ENCODE measurements around the gene TRPV2. TPM values are rescaled to one million over a fixed set of nuclear protein-coding genes. Genes with fewer than 3 reads are reported as not detected.

The TRPV2 gene
- total RNA-seq, 1 donor from 2014 or later, result 14.5 TPM

DNA sequence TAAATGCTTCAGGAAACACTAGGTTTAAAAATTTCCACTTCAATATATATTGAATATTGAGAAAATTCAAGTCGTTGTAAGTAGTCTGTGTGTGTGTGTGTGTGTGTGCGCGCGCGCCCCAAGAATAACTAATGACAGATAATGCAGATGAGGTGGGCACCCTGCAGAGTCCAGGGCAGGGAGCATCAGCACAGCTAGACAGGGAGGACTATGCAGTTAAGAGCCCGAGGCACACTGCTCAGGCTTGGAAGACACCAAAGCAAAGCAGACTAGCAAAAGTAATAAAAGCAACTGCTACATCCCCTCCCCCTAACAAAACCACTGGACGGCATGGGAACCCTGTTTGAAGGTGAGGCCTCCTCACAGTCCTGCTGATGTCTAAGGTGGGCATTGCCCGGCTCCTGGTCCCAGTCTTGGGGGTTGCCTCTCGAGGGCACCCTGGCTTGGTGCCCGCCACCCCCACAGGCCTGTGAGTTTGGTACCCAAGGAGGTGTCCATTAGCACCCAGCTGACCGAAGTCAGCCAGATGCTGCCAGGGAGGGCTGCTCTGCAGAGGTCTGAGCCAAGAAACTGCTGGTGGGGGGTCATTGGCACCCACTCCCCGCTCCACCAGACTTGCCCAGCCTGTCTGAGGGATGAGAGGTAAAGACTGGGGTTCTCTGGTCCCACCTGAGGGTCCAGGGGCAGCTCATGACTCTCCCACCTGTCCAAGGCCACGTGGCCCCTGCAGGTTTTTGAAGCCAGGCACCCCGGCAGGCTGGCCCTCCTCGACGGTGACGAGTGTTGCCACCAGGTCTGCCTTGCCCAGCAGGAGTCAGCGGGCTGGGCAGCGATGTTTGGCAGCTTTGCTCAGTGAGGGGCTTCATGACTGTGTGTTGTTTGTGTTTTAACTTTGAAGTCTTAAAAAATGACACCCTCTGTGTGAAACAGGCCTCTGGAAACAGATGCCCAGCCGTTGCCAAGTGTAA lies 58.0 kb downstream of the TRPV2 start:
- no peak for DNase-seq (ENCODE audit: low read depth)

DNA sequence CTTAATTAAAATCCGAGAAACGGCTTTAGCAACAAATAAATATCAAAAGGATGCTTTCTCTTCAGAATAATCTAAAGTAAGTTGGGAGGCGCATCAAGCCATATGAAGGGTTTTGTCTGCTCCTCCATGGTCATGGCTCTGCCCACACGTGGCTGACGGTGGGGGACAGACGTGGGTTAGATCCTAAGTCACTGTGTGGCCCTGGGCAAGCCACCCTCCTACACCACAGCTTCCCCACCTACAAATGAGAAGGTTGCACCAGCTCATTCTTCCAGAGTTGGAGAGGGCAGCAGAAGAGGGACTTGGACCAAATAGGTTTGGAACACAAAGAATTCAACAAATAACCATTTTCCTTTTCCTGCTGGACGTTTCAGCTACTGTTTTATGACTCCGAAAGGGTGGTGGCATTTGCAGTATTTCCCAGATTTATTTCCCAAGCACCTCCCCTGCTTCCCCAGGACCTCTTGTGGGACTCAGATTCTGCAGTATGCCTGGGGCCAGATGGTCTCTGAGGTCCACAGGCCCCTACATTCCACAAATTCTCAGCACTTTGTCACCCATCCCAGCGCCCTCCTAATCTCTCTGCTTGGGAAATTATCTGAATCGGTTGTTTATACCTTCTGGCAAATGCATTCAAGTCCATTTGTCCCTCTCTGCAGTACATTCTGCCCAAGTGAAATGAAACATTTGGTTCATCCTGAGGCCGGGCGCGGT lies 58.8 kb downstream of the TRPV2 start:
- no peak for DNase-seq (ENCODE audit: low read depth)

DNA sequence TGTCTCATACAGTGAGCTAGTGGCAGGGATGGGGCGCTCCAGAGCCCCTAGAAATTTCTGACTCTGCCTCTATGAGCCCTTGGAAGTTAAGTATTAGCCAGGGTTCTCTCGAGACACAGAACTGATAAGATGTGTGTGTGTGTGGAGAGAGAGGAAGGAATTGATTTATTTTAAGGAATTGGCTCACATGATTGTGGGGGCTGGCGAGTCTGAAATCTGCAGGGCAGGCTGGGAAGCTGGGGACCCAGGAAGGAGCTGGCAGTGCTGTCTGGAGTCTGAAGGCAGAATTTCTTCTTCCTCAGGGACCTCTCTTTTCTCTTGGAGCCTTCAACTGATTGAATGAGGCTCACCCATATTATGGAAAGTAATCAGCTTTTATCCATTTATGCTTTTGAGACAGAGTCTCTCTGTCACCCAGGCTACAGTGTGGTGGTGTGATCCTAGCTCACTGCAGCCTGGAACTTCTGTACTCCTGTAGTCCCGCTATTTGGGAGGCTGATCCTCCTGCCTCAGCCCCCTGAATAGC lies 59.9 kb downstream of the TRPV2 start:
- DNase-seq (ENCODE audit: low read depth), result no peak

DNA sequence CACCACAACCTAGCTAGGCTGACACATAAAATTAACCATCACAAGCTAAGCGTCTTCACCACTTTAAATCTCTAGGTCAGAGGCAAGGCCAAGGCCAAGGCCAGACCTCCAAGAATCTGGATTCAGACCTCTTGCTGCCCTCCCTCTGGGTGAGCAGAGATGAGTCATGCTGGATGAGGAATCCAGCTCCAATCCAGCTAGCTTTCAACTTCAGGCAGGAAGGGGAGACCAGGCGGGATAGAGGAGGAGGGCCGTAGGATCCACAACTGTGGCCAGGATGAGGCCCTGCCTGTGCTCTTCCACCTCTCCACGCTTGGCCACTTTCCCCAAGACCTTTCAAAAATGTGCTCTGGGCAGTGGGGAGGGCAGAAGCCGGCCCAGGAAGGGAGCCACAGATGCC lies 61.9 kb downstream of the TRPV2 start:
- peak; percentile 87 for DNase-seq (ENCODE audit: low read depth)

DNA sequence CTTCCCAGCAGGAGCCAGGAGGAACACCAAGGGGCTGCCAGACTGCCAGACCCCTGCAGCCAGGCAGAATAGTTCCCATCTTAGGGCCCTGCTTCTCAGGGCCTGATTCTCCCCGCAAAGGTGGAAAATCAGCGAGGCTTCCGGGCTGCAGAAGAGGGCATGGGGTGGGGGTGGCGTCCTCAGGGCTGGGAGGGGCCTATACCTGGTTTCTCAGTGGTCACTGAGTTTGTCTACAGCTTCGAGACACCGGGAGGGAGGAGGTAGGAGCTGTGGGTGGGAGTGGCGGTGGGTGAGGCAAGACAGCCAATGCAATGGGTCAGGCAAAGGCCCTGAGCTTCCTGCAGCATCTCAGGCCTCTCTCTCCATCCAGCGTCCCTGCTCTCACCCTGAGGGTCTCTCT lies 62.3 kb downstream of the TRPV2 start:
- DNase-seq (ENCODE audit: low read depth), result no peak

DNA sequence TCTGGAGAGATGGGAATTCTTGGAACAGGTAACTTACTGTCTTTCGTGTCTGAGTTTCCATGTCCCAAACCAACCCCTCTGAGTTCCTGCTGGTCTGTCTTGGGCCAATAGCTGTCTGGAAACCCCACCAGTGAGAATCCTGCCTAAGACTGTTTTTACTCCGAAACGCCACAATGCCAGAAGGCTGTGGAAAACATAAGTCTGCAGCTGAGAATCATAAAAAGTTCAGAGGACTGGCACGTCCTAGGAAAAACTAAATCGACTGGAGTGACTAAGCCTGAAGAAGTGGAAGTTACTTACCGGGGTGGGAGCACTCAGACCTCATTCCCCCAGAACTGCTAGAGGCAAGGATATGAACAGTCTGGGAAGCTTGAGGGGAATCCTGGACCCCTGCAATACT lies 63.3 kb downstream of the TRPV2 start:
- DNase-seq (ENCODE audit: low read depth), result no peak

DNA sequence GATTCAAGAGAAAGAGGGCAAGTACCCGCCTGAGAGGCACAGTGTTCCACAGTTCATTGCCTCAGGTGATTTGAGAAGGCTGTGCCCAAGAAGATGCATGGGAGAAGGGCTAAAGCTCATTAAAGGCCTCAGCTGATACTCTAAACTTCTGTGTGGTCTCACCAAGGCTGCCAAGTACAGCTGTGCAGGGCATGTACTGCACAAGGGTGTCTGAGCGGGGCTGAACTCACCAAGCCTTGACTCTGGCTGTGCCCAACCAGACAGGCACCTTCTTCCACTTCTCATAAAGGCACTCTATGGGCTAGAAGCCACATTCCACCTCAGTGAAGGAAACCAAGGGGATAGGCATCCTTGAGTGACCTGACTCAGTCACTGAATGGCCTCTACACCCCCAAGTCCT lies 63.9 kb downstream of the TRPV2 start:
- no peak for DNase-seq (ENCODE audit: low read depth)

DNA sequence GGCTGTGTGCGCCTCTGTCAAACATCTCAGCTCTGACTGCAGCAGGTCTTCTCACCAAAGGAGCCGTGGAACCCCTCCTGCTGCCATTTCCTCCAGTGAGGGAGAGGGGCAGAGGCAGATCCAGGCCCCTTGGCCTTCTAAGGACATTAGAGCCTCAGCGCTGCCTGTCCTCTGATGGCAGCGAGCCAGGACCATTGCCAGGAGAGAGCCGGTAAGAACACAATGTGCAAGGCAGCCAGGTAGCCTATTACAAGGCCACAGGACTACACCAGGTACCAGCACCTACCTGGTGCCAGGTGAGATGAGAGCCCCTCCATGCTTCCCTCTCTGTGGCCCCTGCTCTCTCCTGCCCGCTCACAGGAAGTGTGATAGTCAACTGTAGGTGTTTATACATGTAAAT lies 65.6 kb downstream of the TRPV2 start:
- no peak for DNase-seq (ENCODE audit: low read depth)

DNA sequence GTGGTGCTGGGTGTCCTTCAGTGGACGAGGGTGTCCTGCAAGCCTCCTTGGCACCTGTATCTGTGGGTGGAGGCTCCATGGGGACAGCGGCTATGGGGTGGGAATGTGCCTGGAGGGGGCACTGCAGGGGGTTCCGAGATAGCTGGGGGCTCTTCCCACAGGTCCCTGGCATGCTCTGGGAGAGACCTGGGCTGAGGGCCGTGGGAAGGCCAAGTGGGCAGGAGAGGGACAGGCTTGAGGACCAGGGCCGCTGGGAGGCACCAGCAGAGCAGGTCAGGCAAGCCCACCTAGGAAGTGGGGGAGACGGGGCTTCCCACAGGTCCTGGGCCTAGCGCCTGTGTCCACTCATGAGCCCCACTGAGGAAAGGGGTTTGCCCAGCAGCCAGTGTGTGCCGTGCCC lies 66.9 kb downstream of the TRPV2 start:
- no peak for DNase-seq (ENCODE audit: low read depth)

DNA sequence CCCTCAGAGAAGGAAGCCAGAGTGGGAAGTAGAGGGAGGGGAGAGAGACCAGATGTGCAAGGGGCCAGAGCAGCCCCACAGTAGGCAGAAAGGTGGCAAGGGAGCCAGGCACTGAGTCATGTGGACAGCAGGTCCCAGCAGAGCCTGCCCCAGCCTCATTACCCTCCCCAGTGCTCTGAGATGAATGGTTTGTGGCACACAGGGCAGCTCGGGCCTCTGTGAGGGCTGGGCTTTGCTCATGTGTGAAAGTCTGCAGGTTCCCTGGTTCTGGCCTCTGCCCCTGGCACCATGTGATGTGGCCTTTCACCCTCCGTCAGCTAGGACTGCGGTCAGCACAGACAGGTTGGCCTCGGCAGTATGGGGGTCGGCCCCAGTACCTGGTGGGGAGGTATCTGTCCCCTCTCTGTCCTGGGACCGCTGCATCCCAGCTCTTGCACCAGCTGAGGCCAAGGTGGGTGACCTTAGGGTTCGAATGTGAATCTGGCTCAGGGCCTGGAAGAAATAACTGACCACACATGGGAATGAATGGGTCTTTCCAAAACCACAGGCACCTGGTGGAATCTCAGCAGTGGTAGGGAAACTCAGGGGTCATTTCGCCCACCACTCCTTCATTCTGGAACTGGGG lies 67.8 kb downstream of the TRPV2 start:
- no peak for DNase-seq (ENCODE audit: low read depth)

DNA sequence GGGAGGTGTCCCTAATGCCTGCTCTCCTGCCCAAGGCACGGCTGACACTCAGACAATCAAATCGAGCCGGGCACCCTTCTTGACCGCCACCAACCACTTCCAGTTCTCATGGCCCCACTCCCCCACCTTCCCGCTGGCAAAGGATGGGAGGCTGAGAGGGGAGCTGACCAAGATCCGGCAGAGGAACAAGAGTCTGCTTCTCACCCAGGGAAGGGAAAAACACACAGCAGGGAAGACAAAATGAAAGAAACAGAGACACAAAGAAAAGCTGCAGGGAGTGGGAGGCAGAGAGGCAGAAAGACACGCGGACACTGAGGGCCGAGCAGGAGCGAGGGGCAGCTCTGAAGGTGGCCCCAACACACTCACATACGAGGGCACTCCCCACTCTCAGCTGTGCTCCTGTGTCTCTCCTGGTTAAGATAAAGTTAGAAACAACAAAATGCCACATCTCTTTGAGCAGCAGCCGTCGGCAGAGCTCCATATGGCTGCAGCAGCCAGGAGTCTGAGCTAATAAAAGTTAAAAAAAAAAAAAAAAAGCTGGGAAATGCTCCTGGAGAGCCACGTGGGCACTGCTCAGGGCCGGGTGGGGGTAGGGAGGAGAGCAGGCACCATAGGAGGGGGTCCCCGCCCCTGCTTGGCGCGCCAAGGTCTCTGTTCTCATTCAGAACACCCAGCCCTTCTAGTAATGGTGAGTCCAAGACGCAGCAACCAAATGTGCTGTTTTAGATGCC lies 69.2 kb downstream of the TRPV2 start:
- DNase-seq (ENCODE audit: low read depth), result no peak

Other genes starting within 250 kb of the TRPV2 start
- 47.2 and 159 TPM in 2 replicates for gene NCOR1, start 200.0 kb upstream of the TRPV2 start, total RNA-seq
- gene PIGL, start 198.4 kb upstream of the TRPV2 start, total RNA-seq, result 8.7 and 14.8 TPM in 2 replicates
- 2.6 and 19.3 TPM in 2 replicates for gene CENPV, start 62.1 kb upstream of the TRPV2 start, total RNA-seq
- gene UBB, start 34.5 kb upstream of the TRPV2 start, total RNA-seq, result 1,144 and 1,352 TPM in 2 replicates
- gene LRRC75A, start 76.6 kb downstream of the TRPV2 start, total RNA-seq, result under 0.01 and 0.30 TPM in 2 replicates
- 3.0 and 8.2 TPM in 2 replicates for gene ZNF287, start 153.6 kb downstream of the TRPV2 start, total RNA-seq
- 4.9 and 7.1 TPM in 2 replicates for gene ZNF624, start 238.3 kb downstream of the TRPV2 start, total RNA-seq